Measurements from ENCODE around the gene KLHDC8B. TPM values are rescaled to one million over a fixed set of nuclear protein-coding genes. Genes with fewer than 3 reads are reported as not detected.

Gene KLHDC8B
- total RNA-seq, 1 donor from 2014 or later, result 1.2 TPM

DNA sequence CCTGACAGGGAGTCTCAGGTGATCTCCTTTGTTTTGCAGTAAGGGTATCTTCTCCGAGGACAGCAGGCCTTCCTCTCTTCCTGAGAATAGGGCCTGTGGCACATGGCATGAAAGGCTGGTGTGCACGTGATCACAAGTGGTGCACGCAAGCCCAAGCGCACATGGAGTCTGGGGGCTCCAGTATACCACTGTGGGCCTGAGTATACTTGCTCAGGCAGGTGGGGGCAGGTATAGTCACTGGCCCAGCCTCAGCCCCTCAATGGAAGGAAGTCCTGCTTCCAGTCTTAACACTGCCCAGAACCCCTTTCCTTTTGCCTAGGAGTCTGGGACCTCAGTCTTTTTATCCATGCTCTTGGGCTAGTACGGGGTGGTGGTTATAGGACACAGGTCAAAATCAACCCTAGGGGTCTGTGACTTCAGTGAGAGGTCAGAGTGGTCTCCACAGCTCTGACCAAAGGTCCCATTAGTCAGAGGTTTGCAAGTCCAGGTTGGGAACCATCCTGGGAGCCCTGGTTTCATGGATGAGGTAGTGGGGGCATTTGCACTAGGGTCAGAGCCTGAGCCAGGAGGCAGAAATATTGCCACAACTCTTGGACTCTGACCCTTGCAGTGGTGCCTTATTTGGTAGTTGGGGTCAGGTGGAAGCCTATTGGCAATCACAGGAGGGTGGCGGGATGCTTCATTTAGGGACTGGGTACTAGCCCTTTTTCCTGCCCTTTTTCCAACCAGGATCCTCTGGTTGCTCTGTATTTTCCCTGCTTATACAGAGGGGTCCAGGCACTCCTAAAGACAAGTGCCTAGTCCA is 4.4 kb upstream of the KLHDC8B start:
- peaks cover 28% of the 10 kb centered on the region for H3K4me1 Mint-ChIP-seq
- H3K9me3 Mint-ChIP-seq, result no peaks in the 10 kb centered on the region
- no peak for ATAC-seq (ENCODE audit: low read depth)
- intact Hi-C loops (cut with micrococcal nuclease), result loop anchor here (1.0 to 5.0 kb wide), 3 partner anchors 46 to 980 kb away; partner anchors contain the start of gene CDC25A
- CTCF ChIA-PET, result no interaction called here
- H3K27ac Mint-ChIP-seq, result peak overlapping the region; percentile 84
- DNase-seq, result no peak
- H3K4me3 Mint-ChIP-seq, result peak overlapping the region; percentile 89
- H3K36me3 Mint-ChIP-seq (ENCODE audit: low read depth), result peaks cover 26% of the 10 kb centered on the region
- TF ChIP-seq, protein P1, sequence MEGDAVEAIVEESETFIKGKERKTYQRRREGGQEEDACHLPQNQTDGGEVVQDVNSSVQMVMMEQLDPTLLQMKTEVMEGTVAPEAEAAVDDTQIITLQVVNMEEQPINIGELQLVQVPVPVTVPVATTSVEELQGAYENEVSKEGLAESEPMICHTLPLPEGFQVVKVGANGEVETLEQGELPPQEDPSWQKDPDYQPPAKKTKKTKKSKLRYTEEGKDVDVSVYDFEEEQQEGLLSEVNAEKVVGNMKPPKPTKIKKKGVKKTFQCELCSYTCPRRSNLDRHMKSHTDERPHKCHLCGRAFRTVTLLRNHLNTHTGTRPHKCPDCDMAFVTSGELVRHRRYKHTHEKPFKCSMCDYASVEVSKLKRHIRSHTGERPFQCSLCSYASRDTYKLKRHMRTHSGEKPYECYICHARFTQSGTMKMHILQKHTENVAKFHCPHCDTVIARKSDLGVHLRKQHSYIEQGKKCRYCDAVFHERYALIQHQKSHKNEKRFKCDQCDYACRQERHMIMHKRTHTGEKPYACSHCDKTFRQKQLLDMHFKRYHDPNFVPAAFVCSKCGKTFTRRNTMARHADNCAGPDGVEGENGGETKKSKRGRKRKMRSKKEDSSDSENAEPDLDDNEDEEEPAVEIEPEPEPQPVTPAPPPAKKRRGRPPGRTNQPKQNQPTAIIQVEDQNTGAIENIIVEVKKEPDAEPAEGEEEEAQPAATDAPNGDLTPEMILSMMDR (IDR thresholded peaks at IDR 0.05), result no peak
- peaks cover 2% of the 10 kb centered on the region for H3K27me3 Mint-ChIP-seq
- POLR2A ChIA-PET, result no interaction called here

DNA sequence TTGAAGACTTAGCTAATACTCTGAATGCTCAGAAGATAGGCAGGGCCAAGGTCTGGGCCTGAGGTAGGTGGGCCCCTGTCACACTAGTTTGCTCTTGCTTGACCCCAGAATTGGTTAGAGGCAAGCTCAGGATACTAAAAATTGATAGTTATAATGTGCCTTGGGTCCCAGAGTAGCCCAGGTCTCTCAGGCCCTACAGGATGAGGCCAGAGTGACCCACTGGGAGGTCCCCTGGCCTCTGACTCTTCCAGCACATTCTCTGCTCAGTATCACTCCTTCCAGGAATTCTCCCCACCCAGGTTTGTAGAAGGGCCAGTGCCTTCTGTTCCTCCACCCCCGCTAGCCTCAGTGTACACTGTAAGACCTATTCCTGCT is 667 bp upstream of the KLHDC8B start:
- Mint-ChIP-seq H3K27me3 (peaks cover 2% of the 10 kb centered on the region), H3K36me3 (ENCODE audit: low read depth) (peaks cover 3% of the 10 kb centered on the region), H3K4me3 (peak overlapping the region; percentile 87), H3K9me3 (no peaks in the 10 kb centered on the region), H3K27ac (no peak overlapping the region), H3K4me1 (peaks cover 14% of the 10 kb centered on the region)
- ATAC-seq (ENCODE audit: low read depth), result no peak
- TF ChIP-seq, protein P1 (IDR thresholded peaks at IDR 0.05), result no peak
- ChIA-PET POLR2A (interaction anchor here (0.7 to 1.7 kb wide), 6 partner anchors 50 to 278 kb away, joined by 3 to 6 read pairs (median 5); partner anchors contain the start of genes QRICH1, USP19 and USP4), CTCF (interaction anchor here (0.6 to 2.4 kb wide), 5 partner anchors 169 to 906 kb away, joined by 3 to 14 read pairs (median 4); partner anchors contain the start of gene USP4)
- intact Hi-C loops (cut with micrococcal nuclease), result loop anchor here (1.0 to 5.0 kb wide), 4 partner anchors 76 to 279 kb away; partner anchors contain the start of genes C3orf62 and QRICH1
- no peak for DNase-seq

DNA sequence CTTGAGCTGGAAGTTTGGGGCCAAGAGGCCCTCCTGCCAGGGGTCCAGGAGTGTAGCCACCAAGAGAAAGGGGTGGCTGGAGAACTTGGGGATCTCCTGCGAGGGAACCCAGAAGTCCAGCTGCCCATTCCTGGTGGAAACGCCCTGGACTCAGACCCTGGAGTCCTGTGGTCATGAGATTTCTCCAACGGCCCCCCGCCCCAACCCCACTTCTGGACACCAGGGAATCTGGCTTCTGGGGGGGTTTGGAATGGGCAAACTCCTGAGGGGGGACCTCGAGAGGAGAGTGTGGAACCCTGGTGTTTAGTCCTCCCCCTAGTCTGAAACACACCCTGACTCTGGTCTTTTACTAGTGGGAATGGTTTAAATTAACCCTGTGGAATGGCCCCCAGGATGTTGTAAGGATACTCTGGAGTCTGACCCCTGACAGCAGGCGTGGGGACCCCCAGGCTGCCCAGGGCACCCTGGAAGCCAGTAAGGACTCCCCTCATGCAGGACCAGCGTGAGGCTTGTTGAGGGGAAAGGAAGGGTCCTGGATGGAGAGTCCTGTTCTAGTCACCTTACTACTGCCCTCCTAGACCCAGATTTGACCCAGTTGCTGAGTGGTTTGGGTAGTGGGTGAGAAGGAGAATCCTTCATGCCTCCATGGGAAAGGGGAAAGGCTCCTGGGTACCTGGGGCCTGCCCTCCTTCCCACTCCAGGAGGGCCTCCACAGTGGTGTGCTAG is 540 bp downstream of the KLHDC8B start:
- POLR2A ChIA-PET, result interaction anchor here (1.3 to 1.7 kb wide), 3 partner anchors 52 to 78 kb away, joined by 4 to 6 read pairs (median 6); partner anchors contain the start of genes QRICH1 and USP19
- Mint-ChIP-seq H3K36me3 (ENCODE audit: low read depth) (no peaks in the 10 kb centered on the region), H3K9me3 (no peaks in the 10 kb centered on the region), H3K4me3 (peak overlapping the region; percentile 44), H3K4me1 (peaks cover 5% of the 10 kb centered on the region), H3K27me3 (peaks cover 2% of the 10 kb centered on the region), H3K27ac (no peak overlapping the region)
- intact Hi-C loops (cut with micrococcal nuclease), result loop anchor here (1.0 to 5.0 kb wide), 4 partner anchors 77 to 277 kb away; partner anchors contain the start of genes C3orf62 and QRICH1
- TF ChIP-seq, protein P1 (IDR thresholded peaks at IDR 0.05), result no peak
- no peak for ATAC-seq (ENCODE audit: low read depth)
- CTCF ChIA-PET, result interaction anchor here (0.6 to 2.4 kb wide), 4 partner anchors 8 to 1006 kb away, joined by 3 to 14 read pairs (median 5); no protein-coding TSS in a partner anchor
- DNase-seq, result no peak

DNA sequence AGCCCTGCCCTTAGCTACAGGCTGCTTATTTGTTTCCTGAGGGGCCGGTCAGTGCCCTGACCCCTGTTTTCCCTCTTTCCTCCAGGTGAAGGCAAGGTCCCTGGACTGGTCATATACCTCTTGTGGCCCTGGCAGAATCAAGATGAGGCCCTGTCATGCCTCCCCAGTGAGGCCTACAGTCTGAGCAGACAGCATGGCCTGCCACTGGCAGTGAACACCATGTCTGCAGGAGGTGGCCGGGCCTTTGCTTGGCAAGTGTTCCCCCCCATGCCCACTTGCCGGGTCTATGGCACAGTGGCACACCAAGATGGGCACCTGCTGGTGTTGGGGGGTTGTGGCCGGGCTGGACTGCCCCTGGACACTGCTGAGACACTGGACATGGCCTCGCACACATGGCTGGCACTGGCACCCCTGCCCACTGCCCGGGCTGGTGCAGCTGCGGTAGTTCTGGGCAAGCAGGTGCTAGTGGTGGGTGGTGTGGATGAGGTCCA is 1.2 kb downstream of the KLHDC8B start:
- H3K27ac Mint-ChIP-seq, result no peak overlapping the region

More for the DNA sequence above, 1.2 kb downstream of the KLHDC8B start:
- intact Hi-C loops (cut with micrococcal nuclease), result loop anchor here (5.0 kb wide), 1 partner anchor 125 kb away; no protein-coding TSS in a partner anchor
- DNase-seq (no peak), ATAC-seq (ENCODE audit: low read depth) (no peak)
- H3K36me3 Mint-ChIP-seq (ENCODE audit: low read depth), result no peaks in the 10 kb centered on the region
- ChIA-PET CTCF (interaction anchor here (1.2 kb wide), 1 partner anchor 277 kb away, joined by 4 read pairs; no protein-coding TSS in a partner anchor), POLR2A (no interaction called here)
- no peaks in the 10 kb centered on the region for H3K9me3 Mint-ChIP-seq
- peaks cover 2% of the 10 kb centered on the region for H3K27me3 Mint-ChIP-seq
- no peak overlapping the region for H3K4me3 Mint-ChIP-seq
- H3K4me1 Mint-ChIP-seq, result peaks cover 5% of the 10 kb centered on the region
- TF ChIP-seq, protein P1 (IDR thresholded peaks at IDR 0.05), result no peak
